ENCODE measurements around the gene F12.

F12 gene

DNA sequence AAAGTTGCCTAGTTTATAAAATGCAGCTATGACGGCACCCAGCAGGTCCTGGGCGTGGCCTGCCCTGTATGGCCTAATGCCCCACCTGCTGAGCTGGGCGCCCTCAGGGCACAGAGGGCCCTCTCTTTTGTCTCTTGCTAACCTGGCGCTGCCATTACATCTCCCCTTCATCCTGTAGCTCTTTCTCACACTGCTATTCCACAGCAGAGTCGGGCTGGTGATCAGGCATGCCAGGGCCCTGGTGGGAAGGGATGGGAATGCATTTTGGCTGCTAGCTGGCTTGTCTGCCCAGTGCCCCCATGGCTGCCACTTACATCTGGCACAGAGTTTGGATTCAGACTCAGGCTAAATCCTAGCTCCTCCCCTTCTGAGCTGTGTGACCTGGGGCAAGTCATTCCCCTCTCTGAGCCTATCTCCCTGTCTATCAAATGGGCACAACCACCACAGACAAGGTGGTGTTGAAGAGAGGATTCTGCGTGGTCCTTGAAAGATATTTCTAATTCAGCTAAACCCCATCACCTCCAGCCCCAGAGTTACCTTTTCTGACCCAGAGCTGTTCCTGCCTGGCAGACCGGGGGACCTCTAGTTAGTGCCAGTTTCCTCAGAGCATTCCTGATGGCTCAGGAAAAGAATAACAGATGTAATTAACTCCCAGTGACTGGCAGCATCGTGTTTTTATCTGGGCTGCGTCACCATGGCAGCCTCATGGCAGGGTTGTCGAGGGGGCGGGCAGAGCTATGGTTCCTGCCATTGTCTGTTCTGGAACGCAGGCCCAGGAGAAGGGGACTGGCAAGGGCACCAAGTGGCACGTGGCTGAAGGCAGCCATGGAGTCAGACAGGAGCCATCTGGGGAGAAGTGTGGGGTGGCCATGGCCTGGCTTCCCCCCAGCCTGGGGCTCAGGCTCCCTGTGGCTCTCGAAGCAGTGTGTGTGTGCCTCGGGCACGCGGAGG is 43.6 kb upstream of the F12 start:
- peaks cover 11% of the 10 kb centered on the region; the same call in 1 of the 2 replicates for H3K36me3 ChIP-seq (ENCODE audit: insufficient read depth, low read length)
- peak overlapping the region; percentile 83; the same call in 1 of the 2 replicates for H3K4me2 ChIP-seq (ENCODE audit: low read length)
- no peak overlapping the region for H3K9ac ChIP-seq (ENCODE audit: low read length)
- TF ChIP-seq, protein P1, sequence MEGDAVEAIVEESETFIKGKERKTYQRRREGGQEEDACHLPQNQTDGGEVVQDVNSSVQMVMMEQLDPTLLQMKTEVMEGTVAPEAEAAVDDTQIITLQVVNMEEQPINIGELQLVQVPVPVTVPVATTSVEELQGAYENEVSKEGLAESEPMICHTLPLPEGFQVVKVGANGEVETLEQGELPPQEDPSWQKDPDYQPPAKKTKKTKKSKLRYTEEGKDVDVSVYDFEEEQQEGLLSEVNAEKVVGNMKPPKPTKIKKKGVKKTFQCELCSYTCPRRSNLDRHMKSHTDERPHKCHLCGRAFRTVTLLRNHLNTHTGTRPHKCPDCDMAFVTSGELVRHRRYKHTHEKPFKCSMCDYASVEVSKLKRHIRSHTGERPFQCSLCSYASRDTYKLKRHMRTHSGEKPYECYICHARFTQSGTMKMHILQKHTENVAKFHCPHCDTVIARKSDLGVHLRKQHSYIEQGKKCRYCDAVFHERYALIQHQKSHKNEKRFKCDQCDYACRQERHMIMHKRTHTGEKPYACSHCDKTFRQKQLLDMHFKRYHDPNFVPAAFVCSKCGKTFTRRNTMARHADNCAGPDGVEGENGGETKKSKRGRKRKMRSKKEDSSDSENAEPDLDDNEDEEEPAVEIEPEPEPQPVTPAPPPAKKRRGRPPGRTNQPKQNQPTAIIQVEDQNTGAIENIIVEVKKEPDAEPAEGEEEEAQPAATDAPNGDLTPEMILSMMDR (IDR thresholded peaks at IDR 0.05; ENCODE audit: low read length) = no peak
- TF ChIP-seq EZH2 (IDR thresholded peaks at IDR 0.05; ENCODE audit: borderline replicate concordance, low read length) = no peak
- peaks cover 50% of the 10 kb centered on the region for H3K4me1 ChIP-seq (ENCODE audit: insufficient read depth, low read length, severe bottlenecking)
- no peak overlapping the region for H2AFZ ChIP-seq (ENCODE audit: low read length)
- no peaks in the 10 kb centered on the region for H3K27me3 ChIP-seq (ENCODE audit: insufficient read depth, low read length)
- no peaks in the 10 kb centered on the region for H3K9me3 ChIP-seq (ENCODE audit: low read length)
- no peaks in the 10 kb centered on the region for H3K9me2 ChIP-seq (ENCODE audit: low read depth, low read length)
- peak overlapping the region; percentile 21 for H3K27ac ChIP-seq (ENCODE audit: low read depth, low read length, poor library complexity, severe bottlenecking)
- H3K4me3 ChIP-seq (ENCODE audit: low read depth, low read length, poor library complexity, severe bottlenecking) = no peak overlapping the region
- no peaks in the 10 kb centered on the region for H3F3A ChIP-seq (ENCODE audit: insufficient read depth, low read length)
- H4K20me1 ChIP-seq (ENCODE audit: insufficient read depth, low read length) = no peaks in the 10 kb centered on the region
- H3K79me2 ChIP-seq (ENCODE audit: insufficient read depth, low read length) = no peaks in the 10 kb centered on the region

DNA sequence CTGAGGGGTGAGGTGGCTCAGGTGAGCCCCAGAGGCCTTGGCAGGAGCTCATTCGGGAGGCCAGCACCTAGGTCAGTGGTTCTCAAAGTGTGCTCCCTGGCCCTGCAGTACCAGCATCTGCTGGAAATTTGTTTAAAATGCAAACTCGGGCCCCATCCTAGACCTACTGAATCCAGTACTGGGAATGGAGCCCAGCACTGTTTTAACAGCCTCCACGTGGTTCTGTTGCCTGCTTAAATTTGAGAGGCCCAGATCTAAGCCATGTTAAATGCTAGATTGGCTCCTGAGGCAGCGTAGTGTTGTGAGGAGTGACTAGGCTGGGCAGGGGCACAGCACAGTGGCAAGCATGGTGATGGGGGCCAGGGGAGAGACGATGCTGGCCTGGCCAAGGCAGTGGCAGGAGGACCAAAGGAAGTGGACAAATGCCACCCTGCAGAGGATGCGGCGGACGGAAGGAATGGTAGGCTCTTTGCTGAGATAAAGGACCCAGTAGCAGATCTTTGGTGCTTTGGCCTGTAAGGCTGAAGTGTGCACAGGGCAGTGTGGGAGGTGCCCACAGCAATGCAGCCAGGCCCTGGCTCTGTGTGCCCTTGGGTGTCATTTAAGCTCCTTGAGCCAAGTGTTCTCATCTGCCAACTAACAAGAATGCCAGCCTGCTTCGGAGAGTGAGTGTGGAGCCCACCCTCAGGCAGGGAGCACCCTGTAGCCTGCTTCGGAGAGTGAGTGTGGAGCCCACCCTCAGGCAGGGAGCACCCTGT is 41.5 kb upstream of the F12 start:
- no peaks in the 10 kb centered on the region for H3K9me3 ChIP-seq (ENCODE audit: low read length)
- TF ChIP-seq, protein P1 (IDR thresholded peaks at IDR 0.05; ENCODE audit: low read length) = no peak
- no peak for TF ChIP-seq EZH2 (IDR thresholded peaks at IDR 0.05; ENCODE audit: borderline replicate concordance, low read length)
- no peaks in the 10 kb centered on the region for H3K79me2 ChIP-seq (ENCODE audit: insufficient read depth, low read length)
- no peaks in the 10 kb centered on the region for H3K36me3 ChIP-seq (ENCODE audit: insufficient read depth, low read length)
- no peak overlapping the region for H3K27ac ChIP-seq (ENCODE audit: low read depth, low read length, poor library complexity, severe bottlenecking)
- no peak overlapping the region for H2AFZ ChIP-seq (ENCODE audit: low read length)
- no peak overlapping the region for H3K4me2 ChIP-seq (ENCODE audit: low read length)
- no peaks in the 10 kb centered on the region for H3K9me2 ChIP-seq (ENCODE audit: low read depth, low read length)
- no peaks in the 10 kb centered on the region for H3F3A ChIP-seq (ENCODE audit: insufficient read depth, low read length)
- H3K4me1 ChIP-seq (ENCODE audit: insufficient read depth, low read length, severe bottlenecking) = peaks cover 47% of the 10 kb centered on the region
- no peaks in the 10 kb centered on the region for H3K27me3 ChIP-seq (ENCODE audit: insufficient read depth, low read length)
- no peak overlapping the region for H3K9ac ChIP-seq (ENCODE audit: low read length)
- no peak overlapping the region for H3K4me3 ChIP-seq (ENCODE audit: low read depth, low read length, poor library complexity, severe bottlenecking)
- H4K20me1 ChIP-seq (ENCODE audit: insufficient read depth, low read length) = no peaks in the 10 kb centered on the region

DNA sequence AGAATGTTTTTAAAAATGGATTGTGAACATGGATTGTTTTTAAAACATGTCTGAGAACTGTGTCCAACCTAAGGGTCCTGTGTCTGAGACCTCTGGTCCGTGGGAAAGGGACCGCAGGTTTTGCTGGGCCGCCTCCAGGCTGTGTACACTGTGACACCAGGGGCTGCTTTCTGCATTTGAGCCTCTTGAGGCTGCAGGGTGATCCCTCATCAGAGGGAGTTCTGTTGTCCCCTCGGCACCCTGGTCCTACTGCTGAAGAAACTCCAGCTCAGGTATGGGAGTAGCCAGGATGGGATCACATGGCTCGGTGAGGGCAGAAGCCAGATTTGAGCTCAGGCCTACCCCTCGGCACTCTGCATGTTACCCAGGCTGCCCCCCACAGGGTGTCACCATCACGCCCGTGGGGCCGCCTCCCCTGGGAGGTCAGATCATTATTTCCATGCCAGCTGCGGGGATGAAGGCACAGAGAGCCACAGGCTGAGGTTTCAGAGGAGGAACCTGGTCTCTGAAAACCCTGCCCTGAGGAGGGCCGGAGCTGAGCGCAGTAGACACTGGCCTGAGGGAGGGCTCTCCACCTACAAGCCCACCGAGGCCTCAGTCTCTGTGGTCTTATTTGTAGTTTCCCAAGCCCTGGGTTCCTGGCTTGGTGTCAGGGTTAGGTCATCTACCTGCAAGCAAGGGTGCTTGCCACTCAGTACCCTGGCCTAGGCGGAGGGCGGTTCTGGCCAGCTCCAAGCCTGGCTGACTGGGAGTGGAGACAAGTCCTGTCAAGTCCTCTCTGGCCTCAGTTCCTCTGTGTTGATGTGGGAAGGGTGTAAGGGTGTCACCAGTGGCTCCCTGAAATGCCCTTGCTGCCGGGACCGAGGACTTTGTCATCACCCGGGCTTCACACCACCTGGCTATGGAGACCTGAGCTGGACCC is 40.0 kb upstream of the F12 start:
- no peaks in the 10 kb centered on the region for H3F3A ChIP-seq (ENCODE audit: insufficient read depth, low read length)
- no peak overlapping the region for H3K4me3 ChIP-seq (ENCODE audit: low read depth, low read length, poor library complexity, severe bottlenecking)
- no peaks in the 10 kb centered on the region for H3K9me2 ChIP-seq (ENCODE audit: low read depth, low read length)
- no peaks in the 10 kb centered on the region for H3K9me3 ChIP-seq (ENCODE audit: low read length)
- no peaks in the 10 kb centered on the region for H3K27me3 ChIP-seq (ENCODE audit: insufficient read depth, low read length)
- H3K27ac ChIP-seq (ENCODE audit: low read depth, low read length, poor library complexity, severe bottlenecking) = no peak overlapping the region
- H3K9ac ChIP-seq (ENCODE audit: low read length) = no peak overlapping the region
- H3K4me2 ChIP-seq (ENCODE audit: low read length) = peak overlapping the region; percentile 13; the same call in 1 of the 2 replicates
- H2AFZ ChIP-seq (ENCODE audit: low read length) = no peak overlapping the region
- peaks cover 49% of the 10 kb centered on the region for H3K4me1 ChIP-seq (ENCODE audit: insufficient read depth, low read length, severe bottlenecking)
- H4K20me1 ChIP-seq (ENCODE audit: insufficient read depth, low read length) = no peaks in the 10 kb centered on the region
- H3K79me2 ChIP-seq (ENCODE audit: insufficient read depth, low read length) = no peaks in the 10 kb centered on the region
- H3K36me3 ChIP-seq (ENCODE audit: insufficient read depth, low read length) = no peaks in the 10 kb centered on the region
- TF ChIP-seq EZH2 (IDR thresholded peaks at IDR 0.05; ENCODE audit: borderline replicate concordance, low read length) = no peak
- TF ChIP-seq, protein P1 (IDR thresholded peaks at IDR 0.05; ENCODE audit: low read length) = no peak

Data from OCI-LY1 (cell line).